ENCODE measurements around the gene CEP250. TPM values are rescaled to one million over a fixed set of nuclear protein-coding genes. Genes with fewer than 3 reads are reported as not detected.

CEP250 gene
- total RNA-seq, 1 experiment from 2014 or later, result 42.3 TPM

- no peaks in the 10 kb centered on the region for H4K20me1 ChIP-seq (ENCODE audit: insufficient read depth)
- ATAC-seq, result no peak
- H3K79me2 ChIP-seq (ENCODE audit: insufficient read depth, low read length), result no peaks in the 10 kb centered on the region
- no TSS peak for BruUV-seq (replicated peaks)
- no peaks in the 10 kb centered on the region for H3K27me3 ChIP-seq (ENCODE audit: insufficient read depth, low read length)
- ChIA-PET CTCF (no interaction called here), RAD21 (ENCODE audit: low non-redundant PET in 1 of 2, low total read pairs in 2 of 2, uncharacterized antibody in 2 of 2, unreplicated experiment in 2 of 2) (no interaction called here), POLR2A (no interaction called here)
- TF ChIP-seq POLR2A (IDR thresholded peaks at IDR 0.05; ENCODE audit: borderline replicate concordance, extremely low read depth, insufficient read depth, insufficient read length) (no peak), EZH2 (IDR thresholded peaks at IDR 0.05) (no peak), FOSL1 (IDR thresholded peaks at IDR 0.05; ENCODE audit: low read depth) (no peak), SIN3A (IDR thresholded peaks at IDR 0.05; ENCODE audit: low read depth) (no peak), EGR1 (IDR thresholded peaks at IDR 0.05; ENCODE audit: low read depth) (no peak), MAX (IDR thresholded peaks at IDR 0.05) (no peak), REST (IDR thresholded peaks at IDR 0.05; ENCODE audit: low read depth) (no peak)
- intact Hi-C loops (cut with micrococcal nuclease), result no loop called here
- no peak within 1 kb of the TSS for H3K9ac ChIP-seq (ENCODE audit: low read length)
- H3K36me3 ChIP-seq (ENCODE audit: control insufficient read depth in 1 of 2, insufficient read depth in 2 of 2, low read length in 2 of 2), result no peaks in the 10 kb centered on the region
- no peak within 1 kb of the TSS for H3K4me3 ChIP-seq (replicated peaks in 1 of 2; ENCODE audit: low read depth in 1 of 2, low read length in 2 of 2)
- no peaks in the 10 kb centered on the region for H3K9me2 ChIP-seq (ENCODE audit: insufficient read depth)
- H3K27ac ChIP-seq (ENCODE audit: low read depth, low read length), result no peak within 1 kb of the TSS
- no peak within 1 kb of the TSS for H3K4me2 ChIP-seq (ENCODE audit: low read length)
- H3K4me1 ChIP-seq (ENCODE audit: control insufficient read depth in 1 of 2, insufficient read depth in 2 of 2, low read length in 2 of 2), result peaks cover 0 to 6% of the 10 kb centered on the region in 2 experiments; a peak in 2 of 4 replicates
- DNase-seq (ENCODE audit: low read depth, low spot score), result no peak
- no peaks in the 10 kb centered on the region for H3K9me3 ChIP-seq (ENCODE audit: control insufficient read depth in 1 of 2, insufficient read depth in 1 of 2, low read depth in 1 of 2, low read length in 2 of 2)
- H2AFZ ChIP-seq (ENCODE audit: low read depth, low read length, poor library complexity, severe bottlenecking), result no peak within 1 kb of the TSS
Measured at GRCh38 chr20:35529552-35529951, 74.2 kb downstream of the CEP250 start, which contains the start of gene C20orf173. C20orf173 (minus strand) TSS chr20:35529652; CDS start chr20:35529373, 279 bp downstream.

Data from HCT116 (cell line).